Calu3 (cell line): ENCODE measurements around the gene SLC25A25. TPM values are rescaled to one million over a fixed set of nuclear protein-coding genes. Genes with fewer than 3 reads are reported as not detected.

ENCODE experiments used
- BruUV-seq: library from RNA; stranded (reverse); fragments of 400-500 nt; replicated peaks from 2 replicates; lab custom pipeline; 2021; lab: Mats Ljungman, UMichigan
- CTCF ChIA-PET: fragments of 300-600 bp; sonication (Branson Sonifier 250); formaldehyde crosslinking; loops from one replicate; lab custom pipeline; 2022; ENCODE audit warnings: antibody characterized with exemption; lab: Charles Lee
- DNase-seq: peaks from one replicate; pipeline ENCODE4 v3.0.0; 2022
- H3K27ac Mint-ChIP-seq: one replicate; pipeline ENCODE4 v1.8.0; 2022; ENCODE audit warnings: mixed read lengths; ENCODE audit not compliant: unreplicated experiment
- H3K27me3 Mint-ChIP-seq: one replicate; pipeline ENCODE4 v1.8.0; 2022; ENCODE audit warnings: mixed read lengths; ENCODE audit not compliant: unreplicated experiment
- H3K36me3 Mint-ChIP-seq: one replicate; pipeline ENCODE4 v1.8.0; 2022; ENCODE audit warnings: mild to moderate bottlenecking, moderate library complexity, mixed read lengths; ENCODE audit not compliant: insufficient read depth, unreplicated experiment
- H3K4me1 Mint-ChIP-seq: one replicate; pipeline ENCODE4 v1.8.0; 2022; ENCODE audit warnings: mild to moderate bottlenecking, low read depth, mixed read lengths; ENCODE audit not compliant: unreplicated experiment
- H3K4me3 Mint-ChIP-seq: one replicate; pipeline ENCODE4 v1.8.0; 2022; ENCODE audit warnings: mild to moderate bottlenecking, low read depth, moderate library complexity, mixed read lengths; ENCODE audit not compliant: unreplicated experiment
- H3K9me3 Mint-ChIP-seq: one replicate; pipeline ENCODE4 v1.8.0; 2022; ENCODE audit warnings: low read depth, mixed read lengths; ENCODE audit not compliant: unreplicated experiment
- CTCF ChIP-seq: fragments of 200-600 bp; IDR thresholded peaks from one replicate; pipeline ENCODE4 v1.8.0; 2022; ENCODE audit warnings: antibody characterized with exemption; ENCODE audit not compliant: unreplicated experiment
- intact Hi-C: fragments of 100-400 bp; cut with micrococcal nuclease; formaldehyde crosslinking; loops from one replicate; pipeline ENCODE4 v1.10.0; 2022; ENCODE audit not compliant: unreplicated experiment
- total RNA-seq: library from RNA; stranded (reverse); gene quantifications from 2 replicates; pipeline ENCODE4 v1.2.3, GENCODE V29; 2022

The SLC25A25 gene
- total RNA-seq, 1 experiment from 2014 or later, result 19.5 TPM

- CTCF ChIA-PET, result interaction anchor here (0.9 to 1.2 kb wide), 5 partner anchors 10 to 66 kb away, joined by 3 to 6 read pairs (median 3); partner anchors contain the start of gene BBLN
- Mint-ChIP-seq H3K27me3 (no peaks in the 10 kb centered on the region), H3K27ac (peak overlapping the region; percentile 98), H3K9me3 (no peaks in the 10 kb centered on the region), H3K4me3 (peak overlapping the region; percentile 60), H3K36me3 (peaks cover 42% of the 10 kb centered on the region), H3K4me1 (peaks cover 28% of the 10 kb centered on the region)
- peak; percentile 89 for DNase-seq
- TF ChIP-seq CTCF, result no peak
- intact Hi-C loops, result no loop called here
- no TSS peak for BruUV-seq
These were observed 26.3 kb downstream of the SLC25A25 start for GRCh38 chr9:128094166-128094949.

- H3K27me3 Mint-ChIP-seq, result no peaks in the 10 kb centered on the region
- H3K4me1 Mint-ChIP-seq, result peaks cover 29% of the 10 kb centered on the region
- CTCF ChIA-PET, result interaction anchor here (0.9 to 1.2 kb wide), 3 partner anchors 10 to 65 kb away, joined by 3 to 6 read pairs (median 4); partner anchors contain the start of gene BBLN
- peak overlapping the region; percentile 98 for H3K27ac Mint-ChIP-seq
- no peak for DNase-seq
- peak overlapping the region; percentile 60 for H3K4me3 Mint-ChIP-seq
- no TSS peak for BruUV-seq
- no peaks in the 10 kb centered on the region for H3K9me3 Mint-ChIP-seq
- intact Hi-C loops, result no loop called here
- peaks cover 48% of the 10 kb centered on the region for H3K36me3 Mint-ChIP-seq
- no peak for TF ChIP-seq CTCF
These were observed 27.0 kb downstream of the SLC25A25 start for GRCh38 chr9:128094950-128095544.

GRCh38 chr9:128096616-128097536 is 28.8 kb downstream of the SLC25A25 start:
- TF ChIP-seq CTCF, result no peak
- intact Hi-C loops, result no loop called here
- H3K4me1 Mint-ChIP-seq, result peaks cover 37% of the 10 kb centered on the region
- BruUV-seq, result no TSS peak
- no peaks in the 10 kb centered on the region for H3K27me3 Mint-ChIP-seq
- H3K4me3 Mint-ChIP-seq, result no peak overlapping the region
- no peak for DNase-seq
- no peak overlapping the region for H3K27ac Mint-ChIP-seq
- CTCF ChIA-PET, result interaction anchor here (0.6 to 1.3 kb wide), 2 partner anchors 141 to 171 kb away, joined by 3 to 4 read pairs; no protein-coding TSS in a partner anchor
- H3K36me3 Mint-ChIP-seq, result peaks cover 61% of the 10 kb centered on the region
- H3K9me3 Mint-ChIP-seq, result no peaks in the 10 kb centered on the region
